GM19193 (cell line): ENCODE measurements around the gene ESX1.

Source experiments
- POLR2A ChIP-seq: IDR thresholded peaks from 4 replicates; pipeline ENCODE4 v1.6.1; 2011; ENCODE audit not compliant: insufficient read depth, insufficient read length; ENCODE audit errors: extremely low read depth

The ESX1 gene

GRCh38 chrX:104254442-104255115, at the start of gene ESX1:
TSS of gene ESX1 (minus strand) at chrX:104254933. CDS start at chrX:104254849, 84 bp downstream.
- TF ChIP-seq POLR2A: no peak

GRCh38 chrX:104295636-104296035, 40.9 kb upstream of the ESX1 start:
- TF ChIP-seq POLR2A: no peak

GRCh38 chrX:104288961-104289360, 34.2 kb upstream of the ESX1 start:
- no peak for TF ChIP-seq POLR2A

DNA sequence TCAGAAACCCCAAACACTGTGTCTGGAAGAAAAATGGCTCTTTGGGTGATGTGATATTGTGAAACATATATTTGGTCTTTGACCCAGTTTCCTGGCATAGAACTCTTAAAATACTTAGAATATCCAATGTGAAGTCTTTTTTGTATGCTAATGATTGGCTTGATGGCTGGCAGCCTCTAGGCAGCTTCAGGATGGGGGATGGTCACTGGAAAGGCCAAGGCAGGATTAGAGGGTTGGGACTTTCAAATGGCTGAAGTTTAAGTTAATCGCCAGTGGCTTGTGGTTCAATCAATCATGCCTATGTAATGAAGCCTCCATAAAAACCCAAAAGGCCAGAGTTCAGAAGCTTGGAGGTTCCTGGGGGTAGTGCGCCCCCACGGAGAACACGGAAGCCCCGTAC, 33.5 kb upstream of the ESX1 start:
- TF ChIP-seq POLR2A: no peak

- TF ChIP-seq POLR2A: no peak
These were observed 30.5 kb upstream of the ESX1 start for GRCh38 chrX:104285201-104285600.

DNA sequence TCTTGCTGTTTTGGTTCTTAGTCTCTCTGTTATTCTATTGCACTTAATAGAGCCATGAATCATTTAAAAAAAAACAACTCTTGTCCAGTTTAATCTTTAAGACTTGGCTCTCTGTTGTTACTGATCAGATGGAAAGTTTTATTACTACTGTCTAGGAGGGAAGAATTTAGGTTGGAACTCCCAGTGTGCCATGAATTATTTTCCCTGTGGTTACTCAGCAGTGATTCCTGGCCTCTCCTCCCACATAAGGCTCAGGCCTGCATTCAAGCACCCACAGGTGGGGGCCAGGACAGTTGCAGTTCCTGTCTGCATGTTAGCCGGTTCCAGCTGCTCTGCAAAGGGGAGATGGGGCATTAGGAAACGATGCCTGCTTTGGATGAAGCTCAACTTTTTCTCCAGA, 29.8 kb upstream of the ESX1 start:
- TF ChIP-seq POLR2A: no peak

DNA sequence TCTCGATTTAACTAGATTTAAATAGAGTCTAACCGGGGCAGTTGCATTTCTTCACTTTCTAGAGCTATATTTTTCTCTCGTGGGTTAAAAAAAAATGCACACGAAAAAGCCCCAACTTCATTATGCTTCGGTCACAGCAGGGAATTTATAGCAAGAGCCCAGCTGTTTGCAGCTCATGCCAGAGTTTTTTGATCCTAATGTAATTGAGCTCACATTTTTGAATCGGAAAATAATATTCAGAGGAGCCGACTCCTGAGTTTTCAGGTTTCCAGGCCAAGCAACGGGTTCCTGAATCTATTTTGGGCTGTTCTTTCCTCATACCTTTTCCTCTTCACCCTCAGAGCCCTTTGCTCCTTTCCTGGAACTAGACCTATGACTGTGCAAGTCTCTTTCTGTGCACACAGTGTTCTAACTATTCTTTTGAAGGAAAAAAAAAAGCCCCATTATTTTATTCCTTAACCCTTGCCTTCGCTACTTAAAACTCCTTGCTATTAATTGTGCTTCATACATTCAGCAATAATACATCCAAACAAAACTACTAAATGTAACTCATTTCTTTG, 27.5 kb upstream of the ESX1 start:
- TF ChIP-seq POLR2A: no peak

DNA sequence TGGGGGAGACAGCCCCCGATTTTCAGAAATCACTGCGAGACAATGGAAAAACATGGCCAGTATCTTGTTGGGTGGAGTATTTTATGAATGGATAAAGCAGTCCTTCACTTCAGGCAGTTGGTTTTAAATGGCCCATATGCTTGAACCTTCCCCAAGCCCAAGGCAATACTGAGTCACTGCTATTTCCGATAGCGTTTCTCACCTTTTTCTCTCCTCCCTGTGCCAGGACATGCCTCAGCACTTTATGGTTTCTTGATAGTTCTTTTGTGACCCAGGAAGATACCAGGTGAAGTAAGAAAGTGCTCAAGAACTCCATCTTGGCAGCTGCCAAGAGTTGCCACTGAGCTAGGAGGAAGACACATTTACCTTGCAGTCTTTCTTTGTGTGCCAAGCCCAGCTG, 26.8 kb upstream of the ESX1 start:
- TF ChIP-seq POLR2A: no peak

GRCh38 chrX:104280609-104281008, 25.9 kb upstream of the ESX1 start:
- TF ChIP-seq POLR2A: no peak

- TF ChIP-seq POLR2A: no peak
These were observed 16.3 kb upstream of the ESX1 start for GRCh38 chrX:104270916-104271512.

- no peak for TF ChIP-seq POLR2A
These were observed 15.5 kb upstream of the ESX1 start for GRCh38 chrX:104270212-104270611.

DNA sequence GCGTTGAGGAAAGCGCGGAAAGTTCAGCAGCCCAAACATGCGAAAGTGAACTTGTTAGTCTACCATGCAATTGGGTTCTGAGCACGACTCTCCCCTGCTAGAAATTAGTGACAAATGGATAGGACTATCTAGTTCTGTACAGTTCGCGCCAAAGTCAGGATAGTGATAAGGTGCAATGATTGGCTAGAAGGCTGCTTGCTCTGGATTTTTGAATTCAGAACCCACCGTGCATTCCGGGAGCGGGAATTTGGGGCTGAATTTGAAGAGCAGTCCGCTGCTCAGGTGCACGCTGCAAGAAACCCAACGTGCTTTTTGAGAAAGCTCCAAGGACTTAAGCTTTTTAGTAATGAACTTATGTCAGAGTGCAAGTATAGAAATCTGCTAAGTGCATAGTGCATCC, 732 bp upstream of the ESX1 start:
- TF ChIP-seq POLR2A: no peak

DNA sequence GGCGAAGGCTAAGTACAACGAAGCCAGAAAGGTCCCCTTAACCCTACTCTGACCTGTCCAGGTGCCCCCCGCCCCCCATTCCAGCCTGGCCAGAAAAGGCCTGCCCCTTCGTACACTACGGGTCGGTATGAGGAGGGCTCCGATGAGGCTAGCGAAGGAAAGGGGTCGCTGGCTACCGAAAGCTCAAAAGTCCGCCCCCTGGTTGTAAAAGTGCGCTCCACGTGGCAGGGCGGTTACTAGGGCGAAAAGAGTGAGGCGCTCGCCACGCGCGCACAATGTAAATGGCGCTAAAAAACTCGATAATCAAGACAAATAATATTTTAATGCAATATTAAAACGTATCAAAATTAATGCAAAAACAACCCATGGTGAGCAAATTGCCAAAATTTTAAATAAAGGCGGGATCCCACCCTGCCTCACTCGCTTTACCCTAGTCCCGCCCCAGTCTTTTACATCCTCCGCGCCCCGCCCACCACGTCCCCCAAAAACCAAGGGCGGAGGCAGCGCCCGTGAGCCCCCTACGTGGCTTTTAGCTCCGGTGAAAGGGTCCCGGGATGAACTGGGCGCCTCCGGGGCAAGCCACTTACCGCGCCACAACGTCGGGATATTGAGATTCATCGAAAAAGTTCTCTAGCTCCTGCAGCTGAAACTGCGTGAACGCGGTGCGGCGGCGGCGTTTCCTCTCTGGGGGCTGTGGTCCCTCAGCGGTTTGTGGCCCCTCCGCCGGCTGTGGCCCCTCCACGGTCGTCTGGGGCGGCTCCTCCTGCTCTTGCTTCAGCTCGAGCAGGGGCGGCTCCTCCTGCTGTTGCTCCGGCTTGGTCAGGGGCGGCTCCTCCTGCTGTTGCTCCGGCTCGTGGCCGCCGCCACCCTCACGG, 929 bp downstream of the ESX1 start:
- TF ChIP-seq POLR2A: no peak

DNA sequence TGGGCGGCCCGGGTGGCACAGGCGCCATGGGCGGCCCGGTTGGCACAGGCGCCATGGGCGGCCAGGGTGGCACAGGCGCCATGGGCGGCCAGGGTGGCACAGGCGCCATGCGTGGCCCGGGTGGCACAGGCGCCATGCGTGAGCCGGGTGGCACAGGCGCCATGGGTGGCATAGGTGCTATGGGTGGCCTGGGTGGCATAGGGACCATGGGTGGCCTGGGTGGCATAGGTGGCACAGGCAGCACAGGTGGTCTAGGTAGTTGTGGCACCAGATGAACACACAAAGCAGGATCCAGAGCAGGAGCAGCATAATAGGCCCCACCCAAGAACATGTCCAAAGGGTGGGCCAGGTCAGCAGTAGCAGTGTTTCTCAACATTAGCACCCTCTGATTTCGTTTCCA, 4.3 kb downstream of the ESX1 start:
- no peak for TF ChIP-seq POLR2A

GRCh38 chrX:104211187-104211586, 43.5 kb downstream of the ESX1 start:
- TF ChIP-seq POLR2A: no peak
